Endothelial cell of umbilical vein (primary cell): ENCODE results near the gene ENTPD1. TPM values are rescaled to one million over a fixed set of nuclear protein-coding genes. Genes with fewer than 3 reads are reported as not detected.

ENCODE experiments used
- BruUV-seq: library from RNA; stranded (reverse); fragments of 400-500 nt; replicated peaks from 2 replicates; lab custom pipeline; 2021; lab: Mats Ljungman, UMichigan
- CTCF ChIA-PET: fragments of 300-600, 350-600 bp; sonication (Branson Sonifier 250); formaldehyde crosslinking; loops from one replicate; lab custom pipeline; 2021; ENCODE audit warnings: antibody characterized with exemption, inconsistent platforms; lab: Charles Lee
- POLR2A ChIA-PET: fragments of 300-600, 350-600 bp; sonication (Branson Sonifier 250); formaldehyde crosslinking; loops from one replicate; lab custom pipeline; 2021; ENCODE audit warnings: antibody characterized with exemption, inconsistent platforms; lab: Charles Lee
- DNase-seq: peaks from one replicate; pipeline ENCODE4 v3.0.0-alpha.2; 2011; ENCODE audit warnings: low read depth, low spot score
- FAIRE-seq: peaks from 2 replicates; lab custom pipeline; 2011; peaks lifted over from hg19 to GRCh38; lab: Jason Lieb, UNC
- H2AFZ ChIP-seq: 2 replicates; pipeline ENCODE4 v1.6.0; 2012; ENCODE audit warnings: low read depth, low read length, control low read depth, inconsistent platforms
- H3K27ac ChIP-seq: 2 replicates; pipeline ENCODE4 v1.5.1; 2011; ENCODE audit warnings: low read depth, mild to moderate bottlenecking, control low read depth, low read length, moderate library complexity; ENCODE audit not compliant: insufficient read depth
- H3K27me3 ChIP-seq, 2 experiments: 2 replicates each; pipeline versions ENCODE4 v1.6.0 to v1.6.1; 2011; ENCODE audit warnings: low read length in 2 of 2, mixed read lengths in 1 of 2; ENCODE audit not compliant: control insufficient read depth in 2 of 2, insufficient read depth in 2 of 2
- H3K36me3 ChIP-seq, 2 experiments: 2 replicates in 1 of 2; 3 replicates in 1 of 2; pipeline ENCODE4 v1.5.1; 2011; ENCODE audit warnings: low read length in 2 of 2, mild to moderate bottlenecking in 1 of 2, moderate library complexity in 1 of 2; ENCODE audit not compliant: control insufficient read depth in 2 of 2, insufficient read depth in 2 of 2; ENCODE audit errors: extremely low read depth in 1 of 2
- H3K4me1 ChIP-seq: 3 replicates; pipeline ENCODE4 v1.5.1; 2011; ENCODE audit warnings: mild to moderate bottlenecking, low read length; ENCODE audit not compliant: control insufficient read depth, insufficient read depth; ENCODE audit errors: extremely low read depth
- H3K4me2 ChIP-seq: 2 replicates; pipeline ENCODE4 v1.6.1; 2011; ENCODE audit warnings: low read length, control low read depth, mixed read lengths; ENCODE audit not compliant: insufficient read depth
- H3K4me3 ChIP-seq, 3 experiments: fragments of 200-600 bp in 1 of 3; sonication (generic), shearing (Covaris generic) in 1 of 3; replicated peaks in 1 of 3; 2 replicates each; pipeline ENCODE4 v1.5.1; 2011 to 2016; ENCODE audit warnings: control low read depth in 3 of 3, low read length in 3 of 3, mild to moderate bottlenecking in 2 of 3, inconsistent platforms in 1 of 3, low read depth in 1 of 3, moderate library complexity in 1 of 3; ENCODE audit not compliant: insufficient read depth in 1 of 3
- H3K79me2 ChIP-seq: 2 replicates; pipeline ENCODE4 v1.6.0; 2012; ENCODE audit warnings: low read length, inconsistent platforms; ENCODE audit not compliant: control insufficient read depth, insufficient read depth
- H3K9ac ChIP-seq: replicated peaks from 2 replicates; pipeline ENCODE3; 2011; ENCODE audit warnings: low read length, control low read depth; ENCODE audit not compliant: insufficient read depth; ENCODE audit errors: extremely low read depth
- H3K9me1 ChIP-seq: replicated peaks from 3 replicates; pipeline ENCODE4 v1.6.0; 2011; ENCODE audit warnings: mild to moderate bottlenecking, low read length; ENCODE audit not compliant: control insufficient read depth, insufficient read depth; ENCODE audit errors: extremely low read depth
- H3K9me3 ChIP-seq: replicated peaks from 2 replicates; pipeline ENCODE4 v1.5.1; 2012; ENCODE audit warnings: low read length, inconsistent platforms; ENCODE audit not compliant: control insufficient read depth, insufficient read depth
- H4K20me1 ChIP-seq: replicated peaks from 2 replicates; pipeline ENCODE3; 2011; ENCODE audit warnings: mild to moderate bottlenecking, low read length; ENCODE audit not compliant: control insufficient read depth, insufficient read depth; ENCODE audit errors: extremely low read depth
- CTCF ChIP-seq, 2 donors: IDR thresholded peaks; 1 replicate in 1 of 2; 2 replicates in 1 of 2; pipeline ENCODE4 v1.5.1; 2011; ENCODE audit warnings: low read length in 2 of 2, mild to moderate bottlenecking in 2 of 2, moderate library complexity in 2 of 2, control low read depth in 1 of 2, inconsistent platforms in 1 of 2, low read depth in 1 of 2; ENCODE audit not compliant: insufficient read depth in 1 of 2; ENCODE audit errors: extremely low read depth in 1 of 2
- EZH2 ChIP-seq: IDR thresholded peaks from 2 replicates; pipeline ENCODE4 v1.6.1; 2012; ENCODE audit warnings: borderline replicate concordance, low read depth, mild to moderate bottlenecking, moderate library complexity, low read length, inconsistent platforms; ENCODE audit not compliant: severe bottlenecking
- FOS ChIP-seq: IDR thresholded peaks from 2 replicates; pipeline ENCODE4 v1.6.1; 2011; ENCODE audit warnings: mild to moderate bottlenecking, low read length, moderate library complexity, borderline replicate concordance; ENCODE audit not compliant: insufficient read depth
- GATA2 ChIP-seq: IDR thresholded peaks from 2 replicates; pipeline ENCODE4 v1.7.0; 2011; ENCODE audit warnings: low read depth, mild to moderate bottlenecking, moderate library complexity, mixed read lengths, low read length; ENCODE audit not compliant: insufficient read length, insufficient read depth
- JUN ChIP-seq: IDR thresholded peaks from 2 replicates; pipeline ENCODE4 v1.6.1; 2011; ENCODE audit warnings: borderline replicate concordance, low read depth; ENCODE audit not compliant: insufficient read length, insufficient read depth
- MYC ChIP-seq: IDR thresholded peaks from one replicate; pipeline ENCODE4 v1.6.1; 2011; ENCODE audit warnings: mild to moderate bottlenecking, low read depth, low read length
- POLR2A ChIP-seq: IDR thresholded peaks from 2 replicates; pipeline ENCODE4 v1.6.1; 2012; ENCODE audit warnings: low read depth, mild to moderate bottlenecking, control low read depth, low read length
- POLR2AphosphoS5 ChIP-seq: IDR thresholded peaks from 2 replicates; pipeline ENCODE4 v1.6.1; 2012; ENCODE audit warnings: low read depth, mild to moderate bottlenecking, control low read depth, low read length, moderate library complexity; ENCODE audit not compliant: insufficient read depth
- dilution Hi-C: fragments of 300-500 bp; cut with MboI; formaldehyde crosslinking; loops from one replicate; pipeline ENCODE4 v1.15.0; 2019; ENCODE audit warnings: low sequenced_read_pairs; ENCODE audit not compliant: extremely low pct_ligation_motif_present
- intact Hi-C: fragments of 100-400 bp; cut with micrococcal nuclease; formaldehyde crosslinking; loops from one replicate; pipeline ENCODE4 v1.10.0; 2022
- polyA plus RNA-seq, 4 experiments: library from polyadenylated mRNA; depleted of rRNA in 3 of 4; stranded (reverse) in 3 of 4; unstranded in 1 of 4; fragments of >200 nt; gene quantifications; 2 replicates each; pipeline versions ENCODE4 v1.2.1 to v1.2.3, GENCODE V29; 2011 to 2012; ENCODE audit warnings: missing spikeins in 1 of 4
- total RNA-seq: library from RNA; stranded (reverse); gene quantifications from 2 replicates; pipeline ENCODE4 v1.2.3, GENCODE V29; 2021
- TF ChIP-seq, protein P1 (sequence below): IDR thresholded peaks from 2 replicates; pipeline ENCODE4 v1.6.1; 2011; ENCODE audit not compliant: insufficient read depth, insufficient read length

The ENTPD1 gene
- total and polyA plus RNA-seq, 2 donors (not counting 3 experiments of a cell fraction or from before 2014, with no cell fraction given): 10.2 to 23.0 TPM

- Histone ChIP-seq H3K27ac (no peak overlapping the region), H3K27me3 (no peaks in the 10 kb centered on the region), H3K9me1 (no peaks in the 10 kb centered on the region), H3K4me3 (no peak overlapping the region), H3K9me3 (no peaks in the 10 kb centered on the region), H3K79me2 (no peaks in the 10 kb centered on the region), H3K9ac (no peak overlapping the region), H3K4me1 (peaks cover 35% of the 10 kb centered on the region), H3K36me3 (no peaks in the 10 kb centered on the region), H2AFZ (no peak overlapping the region), H3K4me2 (no peak overlapping the region), H4K20me1 (no peaks in the 10 kb centered on the region)
- dilution Hi-C loops (no loop called here), intact Hi-C loops (no loop called here)
- BruUV-seq: no TSS peak
- TF ChIP-seq CTCF (IDR thresholded peaks at IDR 0.05; ENCODE audit: extremely low read depth in 1 of 2, insufficient read depth in 1 of 2, low read depth in 1 of 2, low read length in 2 of 2): no peak
- TF ChIP-seq MYC: no peak
- no peak for TF ChIP-seq JUN
- TF ChIP-seq POLR2A: no peak
- no peak for TF ChIP-seq EZH2
- TF ChIP-seq GATA2: no peak
- TF ChIP-seq, protein P1, sequence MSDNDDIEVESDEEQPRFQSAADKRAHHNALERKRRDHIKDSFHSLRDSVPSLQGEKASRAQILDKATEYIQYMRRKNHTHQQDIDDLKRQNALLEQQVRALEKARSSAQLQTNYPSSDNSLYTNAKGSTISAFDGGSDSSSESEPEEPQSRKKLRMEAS: no peak
- TF ChIP-seq FOS: no peak
- no peak for TF ChIP-seq POLR2AphosphoS5
- no peak for FAIRE-seq
- ChIA-PET POLR2A (no interaction called here), CTCF (interaction anchor here (2.4 to 2.8 kb wide), 2 partner anchors 47 to 101 kb away, joined by 13 read pairs; partner anchors contain the start of gene TCTN3)
- DNase-seq: no peak
Observed at GRCh38 chr10:95794195-95794594, 38.2 kb downstream of the ENTPD1 start.
